Activated CD4-positive, alpha-beta T cell treated with anti-CD3 and anti-CD28 coated beads, Interleukin-2, amount 50 U/mL, for 1 hour (primary cell): ENCODE results near the gene HLA-DMB.
A peak's percentile ranks its signal among the peaks of the same experiment; 100 is the strongest.

Experiments used
- DNase-seq: peaks from one replicate; pipeline ENCODE4 v3.0.0-alpha.2; 2020

Gene HLA-DMB

GRCh38 chr6:32940656-32941213 is at the start of gene HLA-DMB:
Gene HLA-DMB (minus strand): TSS chr6:32941028. CDS start chr6:32940807, 221 bp downstream.
- DNase-seq, result peak; percentile 26

- no peak for DNase-seq
These were observed 48.5 kb upstream of the HLA-DMB start for GRCh38 chr6:32989368-32989767.

- DNase-seq, result peak; percentile 94
These were observed 44.0 kb upstream of the HLA-DMB start for GRCh38 chr6:32984622-32985389.

- DNase-seq, result no peak
These were observed 43.3 kb upstream of the HLA-DMB start for GRCh38 chr6:32983964-32984621.

- DNase-seq, result no peak
These were observed 42.6 kb upstream of the HLA-DMB start for GRCh38 chr6:32983493-32983848.

GRCh38 chr6:32982702-32983492 is 42.1 kb upstream of the HLA-DMB start:
- no peak for DNase-seq

- DNase-seq, result no peak
These were observed 41.4 kb upstream of the HLA-DMB start for GRCh38 chr6:32982084-32982701.

- DNase-seq, result no peak
These were observed 39.7 kb upstream of the HLA-DMB start for GRCh38 chr6:32980488-32981038.

GRCh38 chr6:32979720-32980487 is 39.1 kb upstream of the HLA-DMB start:
- DNase-seq, result no peak

- DNase-seq, result no peak
These were observed 37.1 kb upstream of the HLA-DMB start for GRCh38 chr6:32977953-32978324.

GRCh38 chr6:32977272-32977952 is 36.6 kb upstream of the HLA-DMB start:
- DNase-seq, result no peak

GRCh38 chr6:32976334-32977069 is 35.7 kb upstream of the HLA-DMB start:
- DNase-seq, result no peak

- DNase-seq, result no peak
These were observed 35.1 kb upstream of the HLA-DMB start for GRCh38 chr6:32975886-32976285.

GRCh38 chr6:32974541-32975308 is 33.9 kb upstream of the HLA-DMB start:
- no peak for DNase-seq

- DNase-seq, result no peak
These were observed 33.1 kb upstream of the HLA-DMB start for GRCh38 chr6:32974016-32974333.

GRCh38 chr6:32973144-32974015 is 32.6 kb upstream of the HLA-DMB start:
- no peak for DNase-seq

- peak; percentile 58 for DNase-seq
These were observed 31.7 kb upstream of the HLA-DMB start for GRCh38 chr6:32972353-32973143.
